K562 (cell line): Measurements from ENCODE around the gene MYO1F. TPM values are rescaled to one million over a fixed set of nuclear protein-coding genes. Genes with fewer than 3 reads are reported as not detected.
"Not testable (repeated sequence)": the region's sequence is repeated elsewhere in the genome, so short reads cannot be mapped to it uniquely, and the experiment has no call there.

Experiments used
- ATAC-seq: fragments of 200-7000 bp; cut with Tn5 transposase; 3 replicates; pipeline ENCODE4 v1.9.1; 2020; ENCODE audit warnings: moderate library complexity
- BruUV-seq: library from RNA; stranded (reverse); fragments of 400-500 nt; replicated peaks from 2 replicates; lab custom pipeline; 2021; lab: Mats Ljungman, UMichigan
- CTCF ChIA-PET: fragments of 300-600 bp; formaldehyde crosslinking; extraction: SDS; loops from one replicate; lab custom pipeline; 2021; ENCODE audit warnings: low intra/inter-chr PET ratio; lab: Yijun Ruan, JAX
- POLR2A ChIA-PET: fragments of 300-600, 350-650 bp; sonication (Branson Sonifier 250); formaldehyde crosslinking; extraction: SDS; loops from one replicate; lab custom pipeline; 2021; ENCODE audit warnings: antibody characterized with exemption, inconsistent platforms; lab: Yijun Ruan, JAX
- DNase-seq, 4 experiments: peaks; one replicate each; pipeline versions ENCODE4 v3.0.0 to v3.0.0-alpha.2; 2011 to 2018; ENCODE audit warnings: low spot score in 3 of 4, mixed read lengths in 3 of 4; ENCODE audit errors: extremely low read depth in 1 of 4
- FAIRE-seq: peaks from 2 replicates; lab custom pipeline; 2011; peaks lifted over from hg19 to GRCh38; lab: Jason Lieb, UNC
- H2AFZ ChIP-seq: 2 replicates; pipeline ENCODE4 v1.6.0; 2011; ENCODE audit warnings: low read depth, low read length, control low read depth, inconsistent platforms
- H3K27ac ChIP-seq: fragments of 200-600 bp; 3 replicates; pipeline ENCODE4 v1.8.0; 2011; ENCODE audit warnings: low read depth, mild to moderate bottlenecking, control low read depth, inconsistent platforms, low read length, moderate library complexity, mixed read lengths; ENCODE audit errors: extremely low read depth
- H3K27me3 ChIP-seq, 2 experiments: fragments of 300-600 bp in 1 of 2; 2 replicates in 1 of 2; 3 replicates in 1 of 2; pipeline versions ENCODE4 v1.6.0 to v1.8.0; 2011; ENCODE audit warnings: inconsistent platforms in 2 of 2, low read length in 2 of 2, mild to moderate bottlenecking in 1 of 2, mixed read lengths in 1 of 2, moderate library complexity in 1 of 2; ENCODE audit not compliant: control insufficient read depth in 2 of 2, insufficient read depth in 2 of 2
- H3K36me3 ChIP-seq: fragments of 300-600 bp; 3 replicates; pipeline ENCODE4 v1.8.0; 2011; ENCODE audit warnings: mild to moderate bottlenecking, low read length, inconsistent platforms; ENCODE audit not compliant: control insufficient read depth, insufficient read depth
- H3K4me1 ChIP-seq, 2 experiments: fragments of 200-600 bp in 1 of 2; replicated peaks in 1 of 2; 2 replicates in 1 of 2; 3 replicates in 1 of 2; pipeline versions ENCODE4 v1.5.1 to v1.8.0; 2011; ENCODE audit warnings: inconsistent platforms in 2 of 2, low read length in 2 of 2, mild to moderate bottlenecking in 1 of 2, mixed read lengths in 1 of 2, moderate library complexity in 1 of 2; ENCODE audit not compliant: control insufficient read depth in 2 of 2, insufficient read depth in 2 of 2
- H3K4me2 ChIP-seq: 2 replicates; pipeline ENCODE4 v1.6.1; 2011; ENCODE audit warnings: low read length, control low read depth, inconsistent platforms, mixed read lengths; ENCODE audit not compliant: insufficient read depth
- H3K4me3 ChIP-seq: fragments of 200-600 bp; sonication (generic), shearing (Covaris generic); 2 replicates; pipeline ENCODE4 v1.5.1; 2016; ENCODE audit warnings: control low read depth, inconsistent platforms
- H3K79me2 ChIP-seq: fragments of 200-600 bp; 3 replicates; pipeline ENCODE4 v1.8.0; 2011; ENCODE audit warnings: low read length, inconsistent platforms; ENCODE audit not compliant: control insufficient read depth, insufficient read depth
- H3K9ac ChIP-seq, 2 experiments: 2 replicates each; pipeline versions ENCODE4 v1.6.0 to v1.6.1; 2011; ENCODE audit warnings: low read depth in 2 of 2, low read length in 2 of 2, control low read depth in 1 of 2, inconsistent platforms in 1 of 2, mild to moderate bottlenecking in 1 of 2, mixed read lengths in 1 of 2; ENCODE audit not compliant: insufficient read depth in 1 of 2
- H3K9me1 ChIP-seq: one replicate; pipeline ENCODE4 v1.6.0; 2011; ENCODE audit warnings: inconsistent platforms, mild to moderate bottlenecking, low read length, moderate library complexity; ENCODE audit not compliant: control insufficient read depth, insufficient read depth
- H3K9me3 ChIP-seq: replicated peaks from 2 replicates; pipeline ENCODE4 v1.5.1; 2011; ENCODE audit warnings: low read depth, low read length, inconsistent platforms; ENCODE audit not compliant: control insufficient read depth, insufficient read depth
- H4K20me1 ChIP-seq: replicated peaks from 2 replicates; pipeline ENCODE4 v1.6.1; 2011; ENCODE audit warnings: low read length, inconsistent platforms, mixed read lengths; ENCODE audit not compliant: control insufficient read depth, insufficient read depth
- DLX4 ChIP-seq: fragments of 250-450 bp; sonication (Bioruptor Pico); IDR thresholded peaks from 2 replicates; pipeline ENCODE4 v1.6.1; 2021; ENCODE audit warnings: mild to moderate bottlenecking
- ETS1 ChIP-seq: conservative IDR thresholded peaks from 2 replicates; pipeline ENCODE4 v1.6.1; 2011; ENCODE audit warnings: low read depth, mild to moderate bottlenecking, low read length; ENCODE audit not compliant: control insufficient read depth
- FOXK2 ChIP-seq, 2 experiments: fragments of 450-650 bp; IDR thresholded peaks in 1 of 2; conservative IDR thresholded peaks in 1 of 2; 2 replicates each; pipeline ENCODE4 v1.6.1; 2016; ENCODE audit warnings: low read depth in 2 of 2, mild to moderate bottlenecking in 1 of 2
- HMBOX1 ChIP-seq: sonication (generic); IDR thresholded peaks from 2 replicates; pipeline ENCODE4 v1.6.1; 2016
- POU5F1 ChIP-seq: fragments of 150-350 bp; IDR thresholded peaks from 2 replicates; pipeline ENCODE4 v1.6.1; 2014; ENCODE audit warnings: borderline replicate concordance, low read length, low read depth, mild to moderate bottlenecking; ENCODE audit not compliant: partially characterized antibody
- PTRF ChIP-seq: fragments of 450-650 bp; IDR thresholded peaks from 2 replicates; pipeline ENCODE4 v1.6.1; 2016; ENCODE audit warnings: mild to moderate bottlenecking, missing genetic modification characterization, missing compliant biosample characterization
- RFX1 ChIP-seq: fragments of 450-650 bp; IDR thresholded peaks from 2 replicates; pipeline ENCODE4 v1.6.1; 2016; ENCODE audit warnings: mild to moderate bottlenecking, moderate library complexity
- TAF9B ChIP-seq: fragments of 450-650 bp; IDR thresholded peaks from 2 replicates; pipeline ENCODE4 v1.6.1; 2018; ENCODE audit warnings: mild to moderate bottlenecking; ENCODE audit not compliant: partially characterized antibody
- TCF7L2 ChIP-seq: fragments of 150-350 bp; IDR thresholded peaks from 2 replicates; pipeline ENCODE4 v1.6.1; 2016; ENCODE audit warnings: low read depth, mild to moderate bottlenecking, low read length, moderate library complexity
- XRCC5 ChIP-seq: fragments of 200-400 bp; formaldehyde crosslinking; IDR thresholded peaks from 2 replicates; pipeline ENCODE4 v1.6.1; 2017; ENCODE audit warnings: low read depth, mild to moderate bottlenecking, low read length
- YY1 ChIP-seq, 3 experiments: IDR thresholded peaks; 2 replicates each; pipeline ENCODE4 v1.6.1; 2011; ENCODE audit warnings: low read length in 2 of 3, mild to moderate bottlenecking in 2 of 3, moderate library complexity in 2 of 3, borderline replicate concordance in 1 of 3, control low read depth in 1 of 3, low read depth in 1 of 3; ENCODE audit not compliant: insufficient read depth in 3 of 3, insufficient replicate concordance in 2 of 3, control insufficient read depth in 1 of 3, insufficient read length in 1 of 3; ENCODE audit errors: extremely low read depth in 1 of 3
- ZNF184 ChIP-seq: sonication (generic); formaldehyde crosslinking; IDR thresholded peaks from 2 replicates; pipeline ENCODE4 v1.5.0; 2020; ENCODE audit warnings: missing genetic modification reagents
- WGBS: fragments of 100-300 bp; shearing (Covaris generic); methylation state at CpG from one replicate; pipeline ENCODE4 v1.1.6; 2016; ENCODE audit warnings: low coverage, mixed read lengths; ENCODE audit not compliant: insufficient coverage; ENCODE audit errors: missing lambda C conversion rate; 5-methylcytosine and 5-hydroxymethylcytosine counted together
- in situ Hi-C: fragments of 300-500 bp; cut with MboI; formaldehyde crosslinking; loops from 4 replicates; pipeline ENCODE4 v1.15.0; 2018; ENCODE audit warnings: inconsistent platforms, mixed read lengths
- intact Hi-C: fragments of 100-400 bp; cut with micrococcal nuclease; formaldehyde crosslinking; loops from 2 replicates; pipeline ENCODE4 v1.14.2; 2022
- polyA plus RNA-seq, 8 experiments: library from polyadenylated mRNA; depleted of rRNA in 4 of 8; stranded (reverse) in 5 of 8; unstranded in 3 of 8; fragments of >200 nt; fragmentation: Nextera tagmentation in 2 of 8; fragmentation: Illumina TruSeq in 1 of 8; extraction: Ambion mirVana in 2 of 8; extraction: Trizol in 1 of 8; gene quantifications; 2 replicates each; pipeline versions ENCODE4 v1.2.1 to v1.2.3, GENCODE V29; 2011 to 2014; ENCODE audit warnings: inconsistent platforms in 1 of 8, missing spikeins in 1 of 8
- total RNA-seq, 7 experiments: library from RNA; depleted of rRNA in 6 of 7; stranded (reverse); fragments of >200 nt in 6 of 7; fragmentation: Illumina TruSeq in 2 of 7; extraction: Trizol in 2 of 7; gene quantifications; 2 replicates each; pipeline versions ENCODE4 v1.2.1 to v1.2.3, GENCODE V29; 2011 to 2021; ENCODE audit warnings: low replicate concordance in 1 of 7

Gene MYO1F
- total and polyA plus RNA-seq, 9 of the 15 experiments (the other 6 are each of a cell fraction or from before 2014, with no cell fraction given) = 0.78 to 9.4 (median 4.3) TPM

GRCh38 chr19:8553729-8554128 is 23.5 kb downstream of the MYO1F start:
- CTCF ChIA-PET, FAIRE-seq: not testable (repeated sequence)

GRCh38 chr19:8552810-8553209 is 24.4 kb downstream of the MYO1F start:
- Histone ChIP-seq H3K4me3 (no peak overlapping the region), H2AFZ (peak overlapping the region; percentile 75), H3K27ac (no peak overlapping the region), H3K27me3 (peaks cover 2 to 9% of the 10 kb centered on the region in 2 experiments; a peak in 2 of 5 replicates), H3K9ac (no peak overlapping the region), H4K20me1 (no peaks in the 10 kb centered on the region), H3K9me3 (no peaks in the 10 kb centered on the region), H3K9me1 (no peaks in the 10 kb centered on the region), H3K4me2 (peak overlapping the region; percentile 28; the same call in 1 of the 2 replicates), H3K36me3 (no peaks in the 10 kb centered on the region), H3K79me2 (no peaks in the 10 kb centered on the region), H3K4me1 (peaks cover 0 to 8% of the 10 kb centered on the region in 2 experiments; a peak in 2 of 5 replicates)
- ChIA-PET POLR2A (no interaction called here), CTCF (no interaction called here)
- intact Hi-C loops (no loop called here), in situ Hi-C loops (no loop called here)
- DNase-seq (peak; percentile 35 to 71 (median 60)), FAIRE-seq (peak; percentile 81), ATAC-seq (peak; percentile 86)
- no TSS peak for BruUV-seq
- 48% methylated on average over 10 of the region's 10 CpGs for WGBS
- TF ChIP-seq FOXK2 (conservative IDR thresholded peaks at IDR 0.05 in 1 of 2, IDR thresholded peaks at IDR 0.05 in 1 of 2; ENCODE audit: low read depth in 2 of 2) = 0 out of 4 replicates have a peak, but pooled peaks of 1 of the 2 experiments have one; percentile 14
- no peak for TF ChIP-seq HMBOX1
- no peak for TF ChIP-seq TAF9B
- TF ChIP-seq POU5F1 = peak; percentile 5
- no peak for TF ChIP-seq ZNF184 (CRISPR knock-in tag)
- TF ChIP-seq ETS1 = peak; percentile 81; the same call in 1 of the 2 replicates
- TF ChIP-seq YY1 (IDR thresholded peaks at IDR 0.05; ENCODE audit: borderline replicate concordance in 1 of 3, control insufficient read depth in 1 of 3, extremely low read depth in 1 of 3, insufficient read depth in 3 of 3, insufficient read length in 1 of 3, insufficient replicate concordance in 2 of 3, low read depth in 1 of 3, low read length in 2 of 3) = peak; percentile 76 to 99 (median 91)
- TF ChIP-seq RFX1 = no peak
- 0 out of 2 replicates have a peak, but pooled peaks have one; percentile 42 for TF ChIP-seq TCF7L2
- no peak for TF ChIP-seq PTRF (tag)
- peak; percentile 66; the same call in 1 of the 2 replicates for TF ChIP-seq XRCC5
- no peak for TF ChIP-seq DLX4 (CRISPR knock-in tag)

More at GRCh38 chr19:8553729-8554128, 23.5 kb downstream of the MYO1F start:
- H2AFZ ChIP-seq, in situ Hi-C loops, H3K9me1 ChIP-seq, ATAC-seq, H3K9ac ChIP-seq, H3K36me3 ChIP-seq, DNase-seq, H3K4me3 ChIP-seq, H3K4me1 ChIP-seq, H3K9me3 ChIP-seq, H3K27ac ChIP-seq, H3K27me3 ChIP-seq, H3K4me2 ChIP-seq, BruUV-seq, H4K20me1 ChIP-seq, POLR2A ChIA-PET, H3K79me2 ChIP-seq, intact Hi-C loops: not testable (repeated sequence)
- 53% methylated on average over 5 of the region's 7 CpGs for WGBS
